K562 (cell line): ENCODE results near the gene ADAM19. TPM values are rescaled to one million over a fixed set of nuclear protein-coding genes. Genes with fewer than 3 reads are reported as not detected.

Source experiments
- ATAC-seq: fragments of 200-7000 bp; cut with Tn5 transposase; 3 replicates; pipeline ENCODE4 v1.9.1; 2020; ENCODE audit warnings: moderate library complexity
- BruUV-seq: library from RNA; stranded (reverse); fragments of 400-500 nt; replicated peaks from 2 replicates; lab custom pipeline; 2021; lab: Mats Ljungman, UMichigan
- CTCF ChIA-PET: fragments of 300-600 bp; formaldehyde crosslinking; extraction: SDS; loops from one replicate; lab custom pipeline; 2021; ENCODE audit warnings: low intra/inter-chr PET ratio; lab: Yijun Ruan, JAX
- POLR2A ChIA-PET: fragments of 300-600, 350-650 bp; sonication (Branson Sonifier 250); formaldehyde crosslinking; extraction: SDS; loops from one replicate; lab custom pipeline; 2021; ENCODE audit warnings: antibody characterized with exemption, inconsistent platforms; lab: Yijun Ruan, JAX
- DNase-seq, 4 experiments: peaks; one replicate each; pipeline versions ENCODE4 v3.0.0 to v3.0.0-alpha.2; 2011 to 2018; ENCODE audit warnings: low spot score in 3 of 4, mixed read lengths in 3 of 4; ENCODE audit errors: extremely low read depth in 1 of 4
- FAIRE-seq: peaks from 2 replicates; lab custom pipeline; 2011; peaks lifted over from hg19 to GRCh38; lab: Jason Lieb, UNC
- H2AFZ ChIP-seq: 2 replicates; pipeline ENCODE4 v1.6.0; 2011; ENCODE audit warnings: low read depth, low read length, control low read depth, inconsistent platforms
- H3K27ac ChIP-seq: fragments of 200-600 bp; 3 replicates; pipeline ENCODE4 v1.8.0; 2011; ENCODE audit warnings: low read depth, mild to moderate bottlenecking, control low read depth, inconsistent platforms, low read length, moderate library complexity, mixed read lengths; ENCODE audit errors: extremely low read depth
- H3K27me3 ChIP-seq, 2 experiments: fragments of 300-600 bp in 1 of 2; 2 replicates in 1 of 2; 3 replicates in 1 of 2; pipeline versions ENCODE4 v1.6.0 to v1.8.0; 2011; ENCODE audit warnings: inconsistent platforms in 2 of 2, low read length in 2 of 2, mild to moderate bottlenecking in 1 of 2, mixed read lengths in 1 of 2, moderate library complexity in 1 of 2; ENCODE audit not compliant: control insufficient read depth in 2 of 2, insufficient read depth in 2 of 2
- H3K36me3 ChIP-seq: fragments of 300-600 bp; 3 replicates; pipeline ENCODE4 v1.8.0; 2011; ENCODE audit warnings: mild to moderate bottlenecking, low read length, inconsistent platforms; ENCODE audit not compliant: control insufficient read depth, insufficient read depth
- H3K4me1 ChIP-seq, 2 experiments: fragments of 200-600 bp in 1 of 2; replicated peaks in 1 of 2; 2 replicates in 1 of 2; 3 replicates in 1 of 2; pipeline versions ENCODE4 v1.5.1 to v1.8.0; 2011; ENCODE audit warnings: inconsistent platforms in 2 of 2, low read length in 2 of 2, mild to moderate bottlenecking in 1 of 2, mixed read lengths in 1 of 2, moderate library complexity in 1 of 2; ENCODE audit not compliant: control insufficient read depth in 2 of 2, insufficient read depth in 2 of 2
- H3K4me2 ChIP-seq: 2 replicates; pipeline ENCODE4 v1.6.1; 2011; ENCODE audit warnings: low read length, control low read depth, inconsistent platforms, mixed read lengths; ENCODE audit not compliant: insufficient read depth
- H3K4me3 ChIP-seq: fragments of 200-600 bp; sonication (generic), shearing (Covaris generic); 2 replicates; pipeline ENCODE4 v1.5.1; 2016; ENCODE audit warnings: control low read depth, inconsistent platforms
- H3K79me2 ChIP-seq: fragments of 200-600 bp; 3 replicates; pipeline ENCODE4 v1.8.0; 2011; ENCODE audit warnings: low read length, inconsistent platforms; ENCODE audit not compliant: control insufficient read depth, insufficient read depth
- H3K9ac ChIP-seq, 2 experiments: 2 replicates each; pipeline versions ENCODE4 v1.6.0 to v1.6.1; 2011; ENCODE audit warnings: low read depth in 2 of 2, low read length in 2 of 2, control low read depth in 1 of 2, inconsistent platforms in 1 of 2, mild to moderate bottlenecking in 1 of 2, mixed read lengths in 1 of 2; ENCODE audit not compliant: insufficient read depth in 1 of 2
- H3K9me1 ChIP-seq: one replicate; pipeline ENCODE4 v1.6.0; 2011; ENCODE audit warnings: inconsistent platforms, mild to moderate bottlenecking, low read length, moderate library complexity; ENCODE audit not compliant: control insufficient read depth, insufficient read depth
- H3K9me3 ChIP-seq: replicated peaks from 2 replicates; pipeline ENCODE4 v1.5.1; 2011; ENCODE audit warnings: low read depth, low read length, inconsistent platforms; ENCODE audit not compliant: control insufficient read depth, insufficient read depth
- H4K20me1 ChIP-seq: replicated peaks from 2 replicates; pipeline ENCODE4 v1.6.1; 2011; ENCODE audit warnings: low read length, inconsistent platforms, mixed read lengths; ENCODE audit not compliant: control insufficient read depth, insufficient read depth
- ARHGAP35 ChIP-seq: fragments of 450-650 bp; IDR thresholded peaks from 2 replicates; pipeline ENCODE4 v1.6.1; 2018; ENCODE audit not compliant: partially characterized antibody
- CBX1 ChIP-seq: sonication (generic); IDR thresholded peaks from 2 replicates; pipeline ENCODE4 v1.6.1; 2016; ENCODE audit warnings: antibody characterized with exemption, low read depth, mild to moderate bottlenecking
- ETS2 ChIP-seq: IDR thresholded peaks from 2 replicates; pipeline ENCODE4 v1.6.1; 2016; ENCODE audit warnings: borderline replicate concordance, missing genetic modification characterization, mild to moderate bottlenecking, moderate library complexity, missing compliant biosample characterization; ENCODE audit not compliant: poor library complexity, severe bottlenecking
- ZNF384 ChIP-seq: IDR thresholded peaks from 2 replicates; pipeline ENCODE4 v1.6.1; 2012; ENCODE audit warnings: low read depth, low read length, improper control_type of control experiment
- WGBS: fragments of 100-300 bp; shearing (Covaris generic); methylation state at CpG from one replicate; pipeline ENCODE4 v1.1.6; 2016; ENCODE audit warnings: low coverage, mixed read lengths; ENCODE audit not compliant: insufficient coverage; ENCODE audit errors: missing lambda C conversion rate; 5-methylcytosine and 5-hydroxymethylcytosine counted together
- in situ Hi-C: fragments of 300-500 bp; cut with MboI; formaldehyde crosslinking; loops from 4 replicates; pipeline ENCODE4 v1.15.0; 2018; ENCODE audit warnings: inconsistent platforms, mixed read lengths
- intact Hi-C: fragments of 100-400 bp; cut with micrococcal nuclease; formaldehyde crosslinking; loops from 2 replicates; pipeline ENCODE4 v1.14.2; 2022
- polyA plus RNA-seq, 8 experiments: library from polyadenylated mRNA; depleted of rRNA in 4 of 8; stranded (reverse) in 5 of 8; unstranded in 3 of 8; fragments of >200 nt; fragmentation: Nextera tagmentation in 2 of 8; fragmentation: Illumina TruSeq in 1 of 8; extraction: Ambion mirVana in 2 of 8; extraction: Trizol in 1 of 8; gene quantifications; 2 replicates each; pipeline versions ENCODE4 v1.2.1 to v1.2.3, GENCODE V29; 2011 to 2014; ENCODE audit warnings: inconsistent platforms in 1 of 8, missing spikeins in 1 of 8
- total RNA-seq, 7 experiments: library from RNA; depleted of rRNA in 6 of 7; stranded (reverse); fragments of >200 nt in 6 of 7; fragmentation: Illumina TruSeq in 2 of 7; extraction: Trizol in 2 of 7; gene quantifications; 2 replicates each; pipeline versions ENCODE4 v1.2.1 to v1.2.3, GENCODE V29; 2011 to 2021; ENCODE audit warnings: low replicate concordance in 1 of 7
- TF ChIP-seq, protein P1 (sequence below): sonication (generic); formaldehyde crosslinking; IDR thresholded peaks from 2 replicates; pipeline ENCODE4 v1.8.1; 2023; ENCODE audit warnings: mild to moderate bottlenecking, missing genetic modification reagents, moderate library complexity
- TF ChIP-seq, protein P2 (sequence below): fragments of 250-450 bp; sonication (Bioruptor Pico); IDR thresholded peaks from 2 replicates; pipeline ENCODE4 v1.8.0; 2022; ENCODE audit warnings: inconsistent platforms

The ADAM19 gene
- total and polyA plus RNA-seq, 9 of the 15 experiments (the other 6 are each of a cell fraction or from before 2014, with no cell fraction given), result 0.11 to 1.1 (median 0.43) TPM

DNA sequence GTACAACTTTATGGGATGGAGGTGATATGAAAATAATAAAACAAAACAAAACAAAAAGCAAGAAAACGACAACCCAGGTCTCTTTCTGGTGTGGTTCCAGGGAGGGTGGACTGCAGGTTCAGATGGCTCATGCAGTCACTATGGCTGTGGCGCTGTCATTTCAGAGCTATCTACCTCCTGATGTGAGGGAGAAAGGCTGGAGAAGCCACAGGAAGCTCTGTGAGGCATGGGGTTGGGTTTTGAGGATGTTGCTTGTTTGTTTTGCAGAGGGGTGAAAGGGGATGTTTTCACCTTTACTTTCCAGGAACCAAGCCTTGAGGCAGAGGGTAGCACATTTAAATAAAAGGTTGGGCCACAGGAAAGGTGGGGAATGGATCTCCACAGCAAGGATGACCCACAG, 96.8 kb downstream of the ADAM19 start (continued):
- TF ChIP-seq, protein P1, sequence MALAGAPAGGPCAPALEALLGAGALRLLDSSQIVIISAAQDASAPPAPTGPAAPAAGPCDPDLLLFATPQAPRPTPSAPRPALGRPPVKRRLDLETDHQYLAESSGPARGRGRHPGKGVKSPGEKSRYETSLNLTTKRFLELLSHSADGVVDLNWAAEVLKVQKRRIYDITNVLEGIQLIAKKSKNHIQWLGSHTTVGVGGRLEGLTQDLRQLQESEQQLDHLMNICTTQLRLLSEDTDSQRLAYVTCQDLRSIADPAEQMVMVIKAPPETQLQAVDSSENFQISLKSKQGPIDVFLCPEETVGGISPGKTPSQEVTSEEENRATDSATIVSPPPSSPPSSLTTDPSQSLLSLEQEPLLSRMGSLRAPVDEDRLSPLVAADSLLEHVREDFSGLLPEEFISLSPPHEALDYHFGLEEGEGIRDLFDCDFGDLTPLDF, result no peak
- TF ChIP-seq CBX1 (no peak), ARHGAP35 (no peak), ETS2 (tag) (no peak)

DNA sequence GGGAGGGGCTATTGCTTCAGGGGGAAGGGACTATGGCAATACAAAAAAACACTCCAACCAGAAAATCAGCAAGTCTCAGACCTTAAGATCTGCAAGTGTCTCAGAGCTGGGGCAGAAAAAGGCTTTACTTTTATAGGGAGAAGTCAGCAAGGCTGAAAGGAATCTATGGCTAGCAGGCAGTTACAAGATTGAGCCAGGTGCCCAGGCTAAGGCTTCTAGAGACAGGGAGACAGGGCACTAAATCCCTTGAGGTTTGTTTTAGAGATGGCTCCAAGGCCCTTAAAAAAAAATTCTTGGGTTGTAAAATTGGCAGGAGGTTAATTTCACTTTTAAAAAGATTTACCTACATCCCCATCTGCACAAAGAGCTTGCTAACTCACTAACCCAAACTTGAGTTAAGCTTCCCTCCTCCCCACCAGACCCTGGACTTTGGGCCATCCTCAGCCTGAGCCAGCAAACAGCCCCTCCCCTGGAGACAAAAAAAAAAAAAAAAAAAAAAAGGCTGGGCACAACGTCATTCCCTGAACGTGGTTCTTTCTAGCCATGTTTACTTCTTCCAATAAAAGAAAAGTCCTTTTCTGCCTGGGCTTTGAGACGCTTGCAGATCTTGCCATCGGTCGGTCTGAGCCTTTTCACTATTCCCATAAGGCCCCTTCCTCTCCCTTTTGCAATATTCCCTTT, 97.6 kb downstream of the ADAM19 start:
- no peaks in the 10 kb centered on the region for H3K9me1 ChIP-seq
- no peak overlapping the region for H2AFZ ChIP-seq
- no peak for FAIRE-seq
- CTCF ChIA-PET, result interaction anchor here (0.6 to 2.1 kb wide), 4 partner anchors 46 to 264 kb away, joined by 3 to 12 read pairs (median 8); no protein-coding TSS in a partner anchor
- ATAC-seq, result no peak
- H3K4me1 ChIP-seq, result no peaks in the 10 kb centered on the region; a peak in 1 of 5 replicates
- H3K27ac ChIP-seq, result no peak overlapping the region
- in situ Hi-C loops (loop anchor here (5.0 to 10.0 kb wide), 2 partner anchors 136 to 233 kb away; no protein-coding TSS in a partner anchor), intact Hi-C loops (loop anchor here (1.0 to 5.0 kb wide), 7 partner anchors 45 to 329 kb away; partner anchors contain the start of gene LSM11)
- no peak overlapping the region for H3K4me3 ChIP-seq
- no peaks in the 10 kb centered on the region for H3K9me3 ChIP-seq
- no peaks in the 10 kb centered on the region for H3K79me2 ChIP-seq
- H3K27me3 ChIP-seq, result peaks cover 0 to 25% of the 10 kb centered on the region in 2 experiments; a peak in 3 of 5 replicates
- H4K20me1 ChIP-seq, result no peaks in the 10 kb centered on the region
- no TSS peak for BruUV-seq
- H3K4me2 ChIP-seq, result no peak overlapping the region
- H3K36me3 ChIP-seq, result no peaks in the 10 kb centered on the region
- H3K9ac ChIP-seq, result no peak overlapping the region
- no peak for DNase-seq
- WGBS, result 3% methylated on average over 5 of the region's 5 CpGs
- POLR2A ChIA-PET, result interaction anchor here (0.7 kb wide), 1 partner anchor 227 kb away, joined by 4 read pairs; no protein-coding TSS in a partner anchor
- TF ChIP-seq ZNF384, result peak; percentile 77
- TF ChIP-seq, protein P2, sequence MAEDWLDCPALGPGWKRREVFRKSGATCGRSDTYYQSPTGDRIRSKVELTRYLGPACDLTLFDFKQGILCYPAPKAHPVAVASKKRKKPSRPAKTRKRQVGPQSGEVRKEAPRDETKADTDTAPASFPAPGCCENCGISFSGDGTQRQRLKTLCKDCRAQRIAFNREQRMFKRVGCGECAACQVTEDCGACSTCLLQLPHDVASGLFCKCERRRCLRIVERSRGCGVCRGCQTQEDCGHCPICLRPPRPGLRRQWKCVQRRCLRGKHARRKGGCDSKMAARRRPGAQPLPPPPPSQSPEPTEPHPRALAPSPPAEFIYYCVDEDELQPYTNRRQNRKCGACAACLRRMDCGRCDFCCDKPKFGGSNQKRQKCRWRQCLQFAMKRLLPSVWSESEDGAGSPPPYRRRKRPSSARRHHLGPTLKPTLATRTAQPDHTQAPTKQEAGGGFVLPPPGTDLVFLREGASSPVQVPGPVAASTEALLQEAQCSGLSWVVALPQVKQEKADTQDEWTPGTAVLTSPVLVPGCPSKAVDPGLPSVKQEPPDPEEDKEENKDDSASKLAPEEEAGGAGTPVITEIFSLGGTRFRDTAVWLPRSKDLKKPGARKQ (CRISPR knock-in tag), result no peak
